Lower lobe of right lung (tissue), 2 donors: ENCODE data around the gene FXYD6. TPM values are rescaled to one million over a fixed set of nuclear protein-coding genes. Genes with fewer than 3 reads are reported as not detected.

Experiments
- ATAC-seq, 2 donors: fragments of 200-7000 bp; cut with Tn5 transposase; one replicate each; pipeline ENCODE4 v1.9.1; 2020 to 2022; ENCODE audit warnings: mild to moderate bottlenecking in 2 of 2, moderate library complexity in 2 of 2
- DNase-seq: peaks from one replicate; pipeline ENCODE4 v3.0.0-alpha.2; 2020
- H3K27ac ChIP-seq: fragments of 200-600 bp; one replicate; pipeline ENCODE4 v1.8.0; 2022
- H3K27me3 ChIP-seq: fragments of 200-600 bp; one replicate; pipeline ENCODE4 v1.8.0; 2022; ENCODE audit warnings: low read depth
- H3K36me3 ChIP-seq: fragments of 200-600 bp; one replicate; pipeline ENCODE4 v1.8.0; 2022; ENCODE audit warnings: mild to moderate bottlenecking
- H3K4me1 ChIP-seq: fragments of 200-600 bp; one replicate; pipeline ENCODE4 v1.8.0; 2022
- H3K4me3 ChIP-seq: fragments of 200-600 bp; one replicate; pipeline ENCODE4 v1.8.0; 2022; ENCODE audit warnings: mild to moderate bottlenecking
- H3K9me3 ChIP-seq: fragments of 200-600 bp; one replicate; pipeline ENCODE4 v1.8.0; 2022
- intact Hi-C: fragments of 100-400 bp; cut with DNase I; formaldehyde crosslinking; loops from one replicate; pipeline ENCODE4 v1.11.0; 2022
- total RNA-seq: library from RNA; stranded (reverse); fragmentation: NEBNext Ultra II Directional; extraction: Animal tissue kit (Norgen Biotek cat#: 25700); gene quantifications from one replicate; pipeline ENCODE4 v1.2.1, GENCODE V29; 2021
- TF ChIP-seq, protein P1 (sequence below): fragments of 200-600 bp; IDR thresholded peaks from one replicate; pipeline ENCODE4 v1.8.0; 2022; ENCODE audit warnings: antibody characterized with exemption, mild to moderate bottlenecking
- donor health status: DM: no; HTN: yes; CAD: no; lungs with severe emphysema.

Gene FXYD6
- total RNA-seq, 1 donor from 2014 or later: 61.2 TPM

DNA sequence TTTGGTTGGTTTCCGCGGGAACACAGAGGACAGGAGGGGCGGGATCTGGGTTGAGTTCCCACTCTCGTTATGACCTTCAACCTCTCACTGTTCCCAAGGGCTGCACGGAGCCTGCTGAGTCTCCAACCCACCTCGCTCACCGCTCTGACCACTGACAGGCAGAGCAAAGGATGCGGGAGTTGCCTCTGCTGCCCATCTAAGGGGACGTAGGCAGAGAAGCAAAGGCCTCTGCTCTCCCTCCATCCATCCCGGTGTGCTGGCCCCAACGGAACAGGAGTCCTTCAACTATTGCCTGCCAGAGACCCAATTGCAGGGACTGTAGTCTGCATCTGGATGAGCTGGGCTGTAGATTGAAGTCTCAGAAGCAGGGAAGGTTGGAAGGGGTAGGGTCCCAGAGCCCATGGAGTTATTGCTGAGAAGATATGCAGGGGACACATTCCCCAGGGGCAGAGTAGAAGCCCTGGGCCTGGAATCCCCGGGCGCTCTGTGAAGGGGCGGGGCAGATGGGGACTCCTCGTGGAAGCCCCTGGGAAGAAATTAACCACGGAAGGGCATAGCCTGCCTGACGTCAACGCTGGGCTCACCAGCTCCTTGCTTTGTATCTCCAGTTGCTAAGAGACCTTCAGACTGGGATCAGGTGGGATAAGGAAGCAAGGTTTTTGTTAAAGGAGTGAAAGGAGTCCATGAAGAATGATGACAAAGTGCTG lies 39.2 kb downstream of the FXYD6 start:
- Histone ChIP-seq H3K4me3 (peak overlapping the region; percentile 14), H3K36me3 (peaks cover 7% of the 10 kb centered on the region), H3K27ac (no peak overlapping the region), H3K9me3 (no peaks in the 10 kb centered on the region), H3K4me1 (peaks cover under 1% of the 10 kb centered on the region), H3K27me3 (no peaks in the 10 kb centered on the region)
- ATAC-seq (no peak), DNase-seq (no peak)
- intact Hi-C loops: no loop called here
- TF ChIP-seq, protein P1, sequence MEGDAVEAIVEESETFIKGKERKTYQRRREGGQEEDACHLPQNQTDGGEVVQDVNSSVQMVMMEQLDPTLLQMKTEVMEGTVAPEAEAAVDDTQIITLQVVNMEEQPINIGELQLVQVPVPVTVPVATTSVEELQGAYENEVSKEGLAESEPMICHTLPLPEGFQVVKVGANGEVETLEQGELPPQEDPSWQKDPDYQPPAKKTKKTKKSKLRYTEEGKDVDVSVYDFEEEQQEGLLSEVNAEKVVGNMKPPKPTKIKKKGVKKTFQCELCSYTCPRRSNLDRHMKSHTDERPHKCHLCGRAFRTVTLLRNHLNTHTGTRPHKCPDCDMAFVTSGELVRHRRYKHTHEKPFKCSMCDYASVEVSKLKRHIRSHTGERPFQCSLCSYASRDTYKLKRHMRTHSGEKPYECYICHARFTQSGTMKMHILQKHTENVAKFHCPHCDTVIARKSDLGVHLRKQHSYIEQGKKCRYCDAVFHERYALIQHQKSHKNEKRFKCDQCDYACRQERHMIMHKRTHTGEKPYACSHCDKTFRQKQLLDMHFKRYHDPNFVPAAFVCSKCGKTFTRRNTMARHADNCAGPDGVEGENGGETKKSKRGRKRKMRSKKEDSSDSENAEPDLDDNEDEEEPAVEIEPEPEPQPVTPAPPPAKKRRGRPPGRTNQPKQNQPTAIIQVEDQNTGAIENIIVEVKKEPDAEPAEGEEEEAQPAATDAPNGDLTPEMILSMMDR: no peak

DNA sequence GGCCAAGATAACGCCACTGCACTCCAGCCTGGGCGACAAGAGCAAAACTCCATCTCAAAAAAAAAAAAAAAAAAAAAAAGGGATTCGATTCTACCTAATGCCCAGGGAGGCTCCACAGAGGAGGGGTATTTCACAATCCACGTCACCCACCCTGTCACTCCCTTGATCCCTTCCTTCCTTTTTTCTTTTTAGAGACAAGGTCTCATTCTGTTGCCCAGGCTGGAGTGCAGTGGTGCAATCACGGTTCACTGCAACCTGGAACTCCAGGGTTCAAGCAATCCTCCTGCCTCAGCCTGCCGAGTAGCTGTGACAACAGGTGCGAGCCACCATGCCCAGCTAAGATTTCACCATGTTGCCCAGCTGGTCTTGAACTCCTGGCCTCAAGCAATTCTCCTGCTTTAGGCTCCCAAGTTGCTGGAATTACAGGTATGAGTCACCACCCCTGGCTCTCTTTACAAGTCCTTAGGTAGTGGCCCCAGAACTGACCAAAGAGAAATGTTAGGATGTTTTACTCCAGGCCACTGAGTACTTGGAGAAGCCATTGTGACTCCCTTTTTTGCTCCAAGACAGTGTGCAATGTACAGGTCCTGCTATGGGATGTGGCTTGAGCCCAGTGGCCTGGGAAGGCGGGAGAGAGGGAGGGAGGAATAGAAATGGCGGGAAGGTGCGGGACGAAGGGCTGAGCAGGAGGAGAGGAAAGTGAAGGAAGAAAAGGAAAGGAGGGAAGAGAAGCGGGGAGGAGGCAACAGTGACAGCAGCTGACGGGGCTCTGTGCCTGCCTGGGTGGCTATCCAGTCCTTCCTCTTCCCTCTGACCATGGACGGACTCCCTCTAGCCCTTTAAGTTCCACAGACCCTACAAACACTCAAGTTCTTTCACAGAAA lies 40.1 kb downstream of the FXYD6 start:
- H3K27me3 ChIP-seq: no peaks in the 10 kb centered on the region
- peak overlapping the region; percentile 14 for H3K4me3 ChIP-seq
- intact Hi-C loops: no loop called here
- TF ChIP-seq, protein P1: no peak
- H3K4me1 ChIP-seq: no peaks in the 10 kb centered on the region
- peaks cover 7% of the 10 kb centered on the region for H3K36me3 ChIP-seq
- ATAC-seq (no peak), DNase-seq (peak; percentile 59)
- H3K27ac ChIP-seq: no peak overlapping the region
- no peaks in the 10 kb centered on the region for H3K9me3 ChIP-seq

DNA sequence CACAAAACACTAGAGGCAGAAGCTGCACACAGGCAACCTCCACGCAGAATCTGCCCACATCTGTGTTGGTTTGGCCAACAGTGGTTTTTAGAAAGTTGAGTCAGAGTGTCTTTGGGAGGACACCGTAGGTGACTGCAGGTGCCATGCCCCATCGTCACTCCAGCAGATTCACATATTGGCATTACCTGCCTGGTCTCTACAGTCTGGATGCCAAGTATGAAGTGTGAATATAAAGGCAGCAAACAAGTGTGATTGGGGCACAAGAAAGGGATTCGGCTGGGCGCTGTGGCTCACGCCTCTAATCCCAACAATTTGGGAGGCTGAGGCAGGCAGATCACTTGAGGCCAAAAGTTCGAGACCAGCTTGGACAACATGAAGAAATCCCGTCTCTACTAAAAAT lies 40.9 kb downstream of the FXYD6 start:
- TF ChIP-seq, protein P1: no peak
- H3K27ac ChIP-seq: no peak overlapping the region

DNA sequence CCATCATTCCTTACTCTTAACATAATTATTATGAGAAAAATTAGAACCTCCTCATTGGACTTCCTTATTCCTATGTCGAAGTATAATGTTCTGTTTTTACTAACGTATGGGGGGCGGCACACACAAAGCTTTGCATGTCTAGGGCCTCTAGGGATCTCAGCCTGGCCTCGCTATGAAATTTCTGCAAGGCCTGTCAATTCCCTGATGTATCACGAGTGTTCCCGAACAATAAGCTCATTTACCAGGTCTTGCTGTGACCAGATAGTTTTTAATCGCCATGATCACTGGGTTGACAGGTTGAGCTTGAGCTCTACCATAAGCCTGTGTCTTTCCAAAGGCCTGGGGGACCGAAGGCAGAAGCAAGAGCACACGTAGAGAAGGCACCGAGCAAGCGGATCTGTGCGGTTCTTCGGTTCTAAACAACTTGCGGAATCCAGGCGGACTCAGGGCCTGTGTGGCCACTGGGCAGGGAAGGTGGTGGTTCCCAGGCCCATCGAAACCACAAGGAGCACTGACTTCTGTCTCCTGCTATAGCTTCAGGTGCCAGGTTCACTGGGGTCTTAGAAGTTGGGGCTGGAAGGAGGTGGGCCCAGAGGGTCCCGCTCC lies 41.5 kb downstream of the FXYD6 start:
- ATAC-seq: no peak
- intact Hi-C loops: no loop called here
- DNase-seq: no peak
- H3K27ac ChIP-seq: no peak overlapping the region
- TF ChIP-seq, protein P1: no peak
- H3K9me3 ChIP-seq: no peaks in the 10 kb centered on the region
- no peaks in the 10 kb centered on the region for H3K27me3 ChIP-seq
- H3K36me3 ChIP-seq: peaks cover 7% of the 10 kb centered on the region
- no peak overlapping the region for H3K4me3 ChIP-seq
- peaks cover 6% of the 10 kb centered on the region for H3K4me1 ChIP-seq

More for the DNA sequence above, 40.9 kb downstream of the FXYD6 start:
- no peak for DNase-seq
- Histone ChIP-seq H3K27me3 (no peaks in the 10 kb centered on the region), H3K4me3 (no peak overlapping the region), H3K36me3 (peaks cover 7% of the 10 kb centered on the region), H3K9me3 (no peaks in the 10 kb centered on the region), H3K4me1 (peaks cover 2% of the 10 kb centered on the region)
- ATAC-seq: no peak
- intact Hi-C loops: no loop called here

DNA sequence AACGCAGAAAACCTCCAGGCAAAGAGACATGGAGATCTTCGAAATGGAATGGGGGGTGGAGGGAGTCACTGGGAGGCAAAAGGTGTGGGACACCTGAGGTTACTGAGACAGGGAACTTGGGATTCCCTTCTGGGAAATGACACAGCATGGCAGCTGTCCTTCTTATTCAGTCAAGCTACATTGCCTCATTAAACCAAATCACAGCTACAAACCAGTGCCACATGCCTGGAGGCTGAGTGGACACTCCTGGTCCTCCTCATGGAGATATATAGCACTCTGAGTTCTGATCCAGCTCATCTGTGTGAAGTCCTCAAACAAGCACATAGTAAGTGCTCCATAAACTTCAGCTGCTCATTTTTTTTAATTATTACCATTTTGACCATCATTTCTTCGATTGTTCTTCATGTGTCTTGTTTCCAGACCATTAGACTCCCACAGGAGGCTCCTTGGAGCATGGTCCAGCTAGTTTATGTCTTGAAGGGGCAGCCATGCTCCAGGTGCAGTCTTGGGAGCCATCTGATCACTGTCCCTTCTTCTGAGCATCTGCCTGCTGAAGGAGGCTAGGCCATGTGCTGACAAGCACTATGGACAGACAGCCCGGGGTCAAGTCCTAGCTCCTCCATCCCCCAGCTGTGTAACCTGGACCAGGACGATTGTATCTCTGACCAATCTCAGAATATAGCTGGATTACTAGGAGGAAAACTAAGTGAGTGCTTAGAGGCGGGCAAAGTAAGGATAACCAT lies 42.2 kb downstream of the FXYD6 start:
- Histone ChIP-seq H3K4me3 (no peak overlapping the region), H3K9me3 (no peaks in the 10 kb centered on the region), H3K4me1 (peaks cover 8% of the 10 kb centered on the region), H3K27ac (no peak overlapping the region), H3K36me3 (no peaks in the 10 kb centered on the region), H3K27me3 (no peaks in the 10 kb centered on the region)
- no peak for DNase-seq
- intact Hi-C loops: no loop called here
- no peak for ATAC-seq
- TF ChIP-seq, protein P1: no peak
